K562 (cell line): ENCODE results near the gene TBC1D5. TPM values are rescaled to one million over a fixed set of nuclear protein-coding genes. Genes with fewer than 3 reads are reported as not detected.

Source experiments
- ATAC-seq: fragments of 200-7000 bp; cut with Tn5 transposase; 3 replicates; pipeline ENCODE4 v1.9.1; 2020; ENCODE audit warnings: moderate library complexity
- BruUV-seq: library from RNA; stranded (reverse); fragments of 400-500 nt; replicated peaks from 2 replicates; lab custom pipeline; 2021; lab: Mats Ljungman, UMichigan
- CTCF ChIA-PET: fragments of 300-600 bp; formaldehyde crosslinking; extraction: SDS; loops from one replicate; lab custom pipeline; 2021; ENCODE audit warnings: low intra/inter-chr PET ratio; lab: Yijun Ruan, JAX
- POLR2A ChIA-PET: fragments of 300-600, 350-650 bp; sonication (Branson Sonifier 250); formaldehyde crosslinking; extraction: SDS; loops from one replicate; lab custom pipeline; 2021; ENCODE audit warnings: antibody characterized with exemption, inconsistent platforms; lab: Yijun Ruan, JAX
- DNase-seq, 4 experiments: peaks; one replicate each; pipeline versions ENCODE4 v3.0.0 to v3.0.0-alpha.2; 2011 to 2018; ENCODE audit warnings: low spot score in 3 of 4, mixed read lengths in 3 of 4; ENCODE audit errors: extremely low read depth in 1 of 4
- FAIRE-seq: peaks from 2 replicates; lab custom pipeline; 2011; peaks lifted over from hg19 to GRCh38; lab: Jason Lieb, UNC
- H2AFZ ChIP-seq: 2 replicates; pipeline ENCODE4 v1.6.0; 2011; ENCODE audit warnings: low read depth, low read length, control low read depth, inconsistent platforms
- H3K27ac ChIP-seq: fragments of 200-600 bp; 3 replicates; pipeline ENCODE4 v1.8.0; 2011; ENCODE audit warnings: low read depth, mild to moderate bottlenecking, control low read depth, inconsistent platforms, low read length, moderate library complexity, mixed read lengths; ENCODE audit errors: extremely low read depth
- H3K27me3 ChIP-seq, 2 experiments: fragments of 300-600 bp in 1 of 2; 2 replicates in 1 of 2; 3 replicates in 1 of 2; pipeline versions ENCODE4 v1.6.0 to v1.8.0; 2011; ENCODE audit warnings: inconsistent platforms in 2 of 2, low read length in 2 of 2, mild to moderate bottlenecking in 1 of 2, mixed read lengths in 1 of 2, moderate library complexity in 1 of 2; ENCODE audit not compliant: control insufficient read depth in 2 of 2, insufficient read depth in 2 of 2
- H3K36me3 ChIP-seq: fragments of 300-600 bp; 3 replicates; pipeline ENCODE4 v1.8.0; 2011; ENCODE audit warnings: mild to moderate bottlenecking, low read length, inconsistent platforms; ENCODE audit not compliant: control insufficient read depth, insufficient read depth
- H3K4me1 ChIP-seq, 2 experiments: fragments of 200-600 bp in 1 of 2; replicated peaks in 1 of 2; 2 replicates in 1 of 2; 3 replicates in 1 of 2; pipeline versions ENCODE4 v1.5.1 to v1.8.0; 2011; ENCODE audit warnings: inconsistent platforms in 2 of 2, low read length in 2 of 2, mild to moderate bottlenecking in 1 of 2, mixed read lengths in 1 of 2, moderate library complexity in 1 of 2; ENCODE audit not compliant: control insufficient read depth in 2 of 2, insufficient read depth in 2 of 2
- H3K4me2 ChIP-seq: 2 replicates; pipeline ENCODE4 v1.6.1; 2011; ENCODE audit warnings: low read length, control low read depth, inconsistent platforms, mixed read lengths; ENCODE audit not compliant: insufficient read depth
- H3K4me3 ChIP-seq: fragments of 200-600 bp; sonication (generic), shearing (Covaris generic); 2 replicates; pipeline ENCODE4 v1.5.1; 2016; ENCODE audit warnings: control low read depth, inconsistent platforms
- H3K79me2 ChIP-seq: fragments of 200-600 bp; 3 replicates; pipeline ENCODE4 v1.8.0; 2011; ENCODE audit warnings: low read length, inconsistent platforms; ENCODE audit not compliant: control insufficient read depth, insufficient read depth
- H3K9ac ChIP-seq, 2 experiments: 2 replicates each; pipeline versions ENCODE4 v1.6.0 to v1.6.1; 2011; ENCODE audit warnings: low read depth in 2 of 2, low read length in 2 of 2, control low read depth in 1 of 2, inconsistent platforms in 1 of 2, mild to moderate bottlenecking in 1 of 2, mixed read lengths in 1 of 2; ENCODE audit not compliant: insufficient read depth in 1 of 2
- H3K9me1 ChIP-seq: one replicate; pipeline ENCODE4 v1.6.0; 2011; ENCODE audit warnings: inconsistent platforms, mild to moderate bottlenecking, low read length, moderate library complexity; ENCODE audit not compliant: control insufficient read depth, insufficient read depth
- H3K9me3 ChIP-seq: replicated peaks from 2 replicates; pipeline ENCODE4 v1.5.1; 2011; ENCODE audit warnings: low read depth, low read length, inconsistent platforms; ENCODE audit not compliant: control insufficient read depth, insufficient read depth
- H4K20me1 ChIP-seq: replicated peaks from 2 replicates; pipeline ENCODE4 v1.6.1; 2011; ENCODE audit warnings: low read length, inconsistent platforms, mixed read lengths; ENCODE audit not compliant: control insufficient read depth, insufficient read depth
- BCLAF1 ChIP-seq, 2 experiments: fragments of 450-650 bp in 1 of 2; IDR thresholded peaks; 2 replicates each; pipeline ENCODE4 v1.6.1; 2011 to 2017; ENCODE audit warnings: low read depth in 2 of 2, antibody characterized with exemption in 1 of 2, borderline replicate concordance in 1 of 2, low read length in 1 of 2, mild to moderate bottlenecking in 1 of 2, mixed read lengths in 1 of 2; ENCODE audit not compliant: control insufficient read depth in 1 of 2
- GATA2 ChIP-seq: sonication (generic); formaldehyde crosslinking; IDR thresholded peaks from 2 replicates; pipeline ENCODE4 v1.4.0; 2020; ENCODE audit warnings: mild to moderate bottlenecking, missing genetic modification reagents
- MEIS2 ChIP-seq: fragments of 450-650 bp; IDR thresholded peaks from 2 replicates; pipeline ENCODE4 v1.6.1; 2014; ENCODE audit warnings: mild to moderate bottlenecking; ENCODE audit not compliant: partially characterized antibody
- MTA1 ChIP-seq: fragments of 450-650 bp; IDR thresholded peaks from 2 replicates; pipeline ENCODE4 v1.6.1; 2017; ENCODE audit warnings: borderline replicate concordance
- NFRKB ChIP-seq: fragments of 450-650 bp; IDR thresholded peaks from 2 replicates; pipeline ENCODE4 v1.6.1; 2016; ENCODE audit warnings: low read depth
- SIX5 ChIP-seq, 2 experiments: IDR thresholded peaks; 2 replicates each; pipeline ENCODE4 v1.6.1; 2011; ENCODE audit warnings: low read length in 2 of 2, borderline replicate concordance in 1 of 2, low read depth in 1 of 2, mild to moderate bottlenecking in 1 of 2, moderate library complexity in 1 of 2; ENCODE audit not compliant: insufficient read depth in 1 of 2
- SREBF1 ChIP-seq: fragments of 150-350 bp; IDR thresholded peaks from 2 replicates; pipeline ENCODE4 v1.6.1; 2014; ENCODE audit warnings: antibody characterized with exemption, low read depth, low read length, borderline replicate concordance
- THRB ChIP-seq: fragments of 450-650 bp; formaldehyde crosslinking; conservative IDR thresholded peaks from 2 replicates; pipeline ENCODE4 v1.4.0; 2022; ENCODE audit warnings: mild to moderate bottlenecking, missing genetic modification characterization
- ZFP30 ChIP-seq: fragments of 250-450 bp; sonication (Bioruptor Pico); IDR thresholded peaks from 2 replicates; pipeline ENCODE4 v1.8.0; 2022; ENCODE audit warnings: moderate library complexity, mild to moderate bottlenecking, inconsistent platforms, borderline replicate concordance
- ZKSCAN1 ChIP-seq: fragments of 150-350 bp; IDR thresholded peaks from 2 replicates; pipeline ENCODE4 v1.6.1; 2016; ENCODE audit warnings: low read depth, low read length
- ZNF12 ChIP-seq: sonication (generic); formaldehyde crosslinking; IDR thresholded peaks from 2 replicates; pipeline ENCODE4 v1.4.0; 2020; ENCODE audit warnings: mild to moderate bottlenecking, missing genetic modification reagents
- ZNF197 ChIP-seq: fragments of 200-800 bp; sonication (Bioruptor generic); IDR thresholded peaks from 2 replicates; pipeline ENCODE4 v1.6.1; 2016; ENCODE audit warnings: low read depth, missing genetic modification characterization, missing compliant biosample characterization
- ZNF282 ChIP-seq: sonication (generic); formaldehyde crosslinking; IDR thresholded peaks from 2 replicates; pipeline ENCODE4 v1.8.1; 2023; ENCODE audit warnings: missing genetic modification reagents
- ZNF324 ChIP-seq: fragments of 250-450 bp; sonication (Bioruptor Pico); IDR thresholded peaks from 2 replicates; pipeline ENCODE4 v1.4.0; 2020; ENCODE audit warnings: mild to moderate bottlenecking
- WGBS: fragments of 100-300 bp; shearing (Covaris generic); methylation state at CpG from one replicate; pipeline ENCODE4 v1.1.6; 2016; ENCODE audit warnings: low coverage, mixed read lengths; ENCODE audit not compliant: insufficient coverage; ENCODE audit errors: missing lambda C conversion rate; 5-methylcytosine and 5-hydroxymethylcytosine counted together
- in situ Hi-C: fragments of 300-500 bp; cut with MboI; formaldehyde crosslinking; loops from 4 replicates; pipeline ENCODE4 v1.15.0; 2018; ENCODE audit warnings: inconsistent platforms, mixed read lengths
- intact Hi-C: fragments of 100-400 bp; cut with micrococcal nuclease; formaldehyde crosslinking; loops from 2 replicates; pipeline ENCODE4 v1.14.2; 2022
- polyA plus RNA-seq, 8 experiments: library from polyadenylated mRNA; depleted of rRNA in 4 of 8; stranded (reverse) in 5 of 8; unstranded in 3 of 8; fragments of >200 nt; fragmentation: Nextera tagmentation in 2 of 8; fragmentation: Illumina TruSeq in 1 of 8; extraction: Ambion mirVana in 2 of 8; extraction: Trizol in 1 of 8; gene quantifications; 2 replicates each; pipeline versions ENCODE4 v1.2.1 to v1.2.3, GENCODE V29; 2011 to 2014; ENCODE audit warnings: inconsistent platforms in 1 of 8, missing spikeins in 1 of 8
- total RNA-seq, 7 experiments: library from RNA; depleted of rRNA in 6 of 7; stranded (reverse); fragments of >200 nt in 6 of 7; fragmentation: Illumina TruSeq in 2 of 7; extraction: Trizol in 2 of 7; gene quantifications; 2 replicates each; pipeline versions ENCODE4 v1.2.1 to v1.2.3, GENCODE V29; 2011 to 2021; ENCODE audit warnings: low replicate concordance in 1 of 7
- TF ChIP-seq, protein P1 (sequence below): IDR thresholded peaks from 2 replicates; pipeline ENCODE4 v1.6.1; 2014; ENCODE audit warnings: antibody characterized with exemption
- TF ChIP-seq, protein P2 (sequence below): sonication (generic); formaldehyde crosslinking; IDR thresholded peaks from 2 replicates; pipeline ENCODE4 v1.8.0; 2022; ENCODE audit warnings: mild to moderate bottlenecking, missing genetic modification reagents

Gene TBC1D5
- total and polyA plus RNA-seq, 9 of the 15 experiments (the other 6 are each of a cell fraction or from before 2014, with no cell fraction given): 2.9 to 38.1 (median 25.6) TPM

GRCh38 chr3:17602126-17602525 lies 140.3 kb downstream of the TBC1D5 start:
- no peaks in the 10 kb centered on the region for H4K20me1 ChIP-seq
- no peak overlapping the region for H3K4me3 ChIP-seq
- H3K9me1 ChIP-seq: no peaks in the 10 kb centered on the region
- H3K36me3 ChIP-seq: no peaks in the 10 kb centered on the region
- no peak overlapping the region for H2AFZ ChIP-seq
- POLR2A ChIA-PET: no interaction called here
- no peaks in the 10 kb centered on the region for H3K4me1 ChIP-seq
- in situ Hi-C loops: no loop called here
- no peak overlapping the region for H3K4me2 ChIP-seq
- no peak overlapping the region for H3K9ac ChIP-seq
- no peaks in the 10 kb centered on the region for H3K79me2 ChIP-seq
- CTCF ChIA-PET: no interaction called here
- intact Hi-C loops: no loop called here
- TF ChIP-seq MTA1: no peak
- no peak for TF ChIP-seq NFRKB
- no peak for TF ChIP-seq ZNF282 (CRISPR knock-in tag)
- TF ChIP-seq THRB (CRISPR knock-in tag): no peak
- no peak for TF ChIP-seq ZKSCAN1
- no peak for TF ChIP-seq GATA2
- TF ChIP-seq, protein P1, sequence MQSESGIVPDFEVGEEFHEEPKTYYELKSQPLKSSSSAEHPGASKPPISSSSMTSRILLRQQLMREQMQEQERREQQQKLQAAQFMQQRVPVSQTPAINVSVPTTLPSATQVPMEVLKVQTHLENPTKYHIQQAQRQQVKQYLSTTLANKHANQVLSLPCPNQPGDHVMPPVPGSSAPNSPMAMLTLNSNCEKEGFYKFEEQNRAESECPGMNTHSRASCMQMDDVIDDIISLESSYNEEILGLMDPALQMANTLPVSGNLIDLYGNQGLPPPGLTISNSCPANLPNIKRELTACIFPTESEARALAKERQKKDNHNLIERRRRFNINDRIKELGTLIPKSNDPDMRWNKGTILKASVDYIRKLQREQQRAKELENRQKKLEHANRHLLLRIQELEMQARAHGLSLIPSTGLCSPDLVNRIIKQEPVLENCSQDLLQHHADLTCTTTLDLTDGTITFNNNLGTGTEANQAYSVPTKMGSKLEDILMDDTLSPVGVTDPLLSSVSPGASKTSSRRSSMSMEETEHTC: no peak
- TF ChIP-seq, protein P2, sequence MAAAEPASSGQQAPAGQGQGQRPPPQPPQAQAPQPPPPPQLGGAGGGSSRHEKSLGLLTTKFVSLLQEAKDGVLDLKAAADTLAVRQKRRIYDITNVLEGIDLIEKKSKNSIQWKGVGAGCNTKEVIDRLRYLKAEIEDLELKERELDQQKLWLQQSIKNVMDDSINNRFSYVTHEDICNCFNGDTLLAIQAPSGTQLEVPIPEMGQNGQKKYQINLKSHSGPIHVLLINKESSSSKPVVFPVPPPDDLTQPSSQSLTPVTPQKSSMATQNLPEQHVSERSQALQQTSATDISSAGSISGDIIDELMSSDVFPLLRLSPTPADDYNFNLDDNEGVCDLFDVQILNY (CRISPR knock-in tag): no peak
- TF ChIP-seq SREBF1: no peak
- no peak for TF ChIP-seq ZNF12 (CRISPR knock-in tag)
- TF ChIP-seq ZNF197 (CRISPR knock-in tag): no peak
- TF ChIP-seq ZNF324: no peak
- no peak for TF ChIP-seq BCLAF1 (IDR thresholded peaks at IDR 0.05; ENCODE audit: borderline replicate concordance in 1 of 2, control insufficient read depth in 1 of 2, low read depth in 2 of 2, low read length in 1 of 2)
- TF ChIP-seq SIX5 (IDR thresholded peaks at IDR 0.05; ENCODE audit: borderline replicate concordance in 1 of 2, insufficient read depth in 1 of 2, low read depth in 1 of 2, low read length in 2 of 2): no peak
- TF ChIP-seq ZFP30 (CRISPR knock-in tag): no peak
- no peak for TF ChIP-seq MEIS2
- no peak for FAIRE-seq
- 81% methylated on average over 6 of the region's 6 CpGs for WGBS
- DNase-seq: no peak
- no peak overlapping the region for H3K27ac ChIP-seq
- H3K9me3 ChIP-seq: no peaks in the 10 kb centered on the region
- H3K27me3 ChIP-seq: no peaks in the 10 kb centered on the region
- ATAC-seq: no peak
- BruUV-seq: no TSS peak
